Stimulated activated CD8-positive, alpha-beta memory T cell treated with anti-CD3 and anti-CD28 coated beads, Interleukin-15, amount 100 ng/mL, for 48 hours (primary cell): Measurements from ENCODE around the gene ERI2.
A peak's percentile ranks its signal among the peaks of the same experiment; 100 is the strongest.

Experiments used
- DNase-seq, 2 donors: peaks; one replicate each; pipeline ENCODE4 v3.0.0-alpha.2; 2020; ENCODE audit warnings: low read depth in 2 of 2

Gene ERI2, protein sequence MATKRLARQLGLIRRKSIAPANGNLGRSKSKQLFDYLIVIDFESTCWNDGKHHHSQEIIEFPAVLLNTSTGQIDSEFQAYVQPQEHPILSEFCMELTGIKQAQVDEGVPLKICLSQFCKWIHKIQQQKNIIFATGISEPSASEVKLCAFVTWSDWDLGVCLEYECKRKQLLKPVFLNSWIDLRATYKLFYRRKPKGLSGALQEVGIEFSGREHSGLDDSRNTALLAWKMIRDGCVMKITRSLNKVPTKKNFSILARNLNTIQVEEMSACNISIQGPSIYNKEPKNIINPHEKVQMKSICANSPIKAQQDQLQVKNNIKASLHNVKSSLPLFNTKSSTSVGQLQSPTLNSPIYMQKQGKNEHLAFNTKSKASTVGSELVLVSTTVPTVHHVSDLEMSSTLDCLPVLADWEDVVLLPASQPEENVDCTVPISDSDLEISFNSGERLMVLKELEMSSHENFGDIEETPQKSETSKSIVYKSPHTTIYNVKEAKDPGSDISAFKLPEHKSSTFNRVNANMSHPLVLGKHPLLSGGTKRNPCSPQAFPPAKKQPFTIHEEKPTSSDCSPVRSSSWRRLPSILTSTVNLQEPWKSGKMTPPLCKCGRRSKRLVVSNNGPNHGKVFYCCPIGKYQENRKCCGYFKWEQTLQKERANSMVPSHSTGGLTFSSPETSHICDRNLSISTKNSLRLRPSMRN

DNA sequence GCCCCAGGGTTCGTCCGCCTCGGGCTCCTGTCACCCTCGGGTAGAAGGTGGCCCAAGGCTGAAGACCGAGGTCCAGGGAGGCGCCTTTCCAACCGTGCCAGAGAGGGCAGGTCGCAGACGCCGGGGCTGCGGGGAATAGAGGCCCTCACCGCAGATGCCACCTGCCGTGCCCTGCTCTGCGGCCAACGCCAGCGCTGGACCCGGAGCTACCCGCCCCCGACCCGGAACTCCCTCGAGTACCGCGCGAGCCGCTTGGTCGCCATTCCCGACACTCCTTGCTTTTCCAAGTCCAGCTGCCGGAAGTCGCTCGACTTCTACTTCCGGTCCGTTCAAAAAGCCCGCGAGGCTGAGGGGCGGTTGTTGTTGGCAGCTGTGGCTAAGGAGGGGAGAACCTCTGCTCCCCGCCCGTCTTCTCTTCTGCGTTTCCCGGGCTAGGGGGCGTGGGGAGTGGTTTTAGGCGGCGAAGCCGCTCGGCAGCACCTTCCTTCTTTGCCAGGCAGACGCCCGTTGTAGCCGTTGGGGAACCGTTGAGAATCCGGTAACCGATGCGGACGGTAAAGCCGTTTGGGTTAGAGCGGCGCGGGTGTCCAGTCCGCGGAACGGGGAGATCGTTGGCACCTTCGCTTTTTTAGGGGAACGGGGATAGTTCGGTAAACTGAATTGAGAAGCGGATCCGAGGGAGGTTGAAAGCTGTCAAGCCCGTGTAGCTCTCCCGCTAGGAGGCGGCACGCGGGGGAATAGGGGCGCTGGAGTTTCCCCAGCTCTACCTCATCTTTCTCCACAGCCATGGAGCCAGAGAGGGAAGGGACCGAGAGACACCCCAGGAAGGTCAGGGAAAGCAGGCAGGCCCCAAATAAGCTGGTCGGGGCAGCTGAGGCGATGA is at the start of gene ERI2, which contains the start of gene REXO5:
TSS of gene ERI2 (minus strand) at position 305 of the 883 bp plus-strand sequence. CDS start at position 263, 42 bp downstream.
TSS of gene REXO5 (plus strand) at position 360 of the 883 bp plus-strand sequence. CDS start at position 787, 427 bp downstream.
- peak; percentile 69 to 70 for DNase-seq

DNA sequence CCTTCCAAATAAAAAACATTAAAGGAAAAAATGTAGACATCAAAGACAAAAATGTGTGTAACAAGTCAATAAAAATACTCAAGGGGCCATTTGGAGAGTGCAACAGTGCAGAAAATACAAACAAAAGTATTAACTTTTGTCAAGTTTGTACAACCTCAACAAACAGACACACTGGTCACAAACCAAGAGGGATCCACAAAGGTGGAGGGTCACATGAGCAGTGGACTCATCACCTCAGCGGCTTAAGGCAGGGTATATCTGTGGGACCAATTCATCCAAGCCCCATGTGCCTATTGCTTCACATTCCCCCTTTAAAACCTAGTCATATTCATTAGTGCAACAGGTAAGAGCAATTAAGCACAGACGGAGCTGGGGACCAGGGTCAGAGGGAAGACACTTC is 48.7 kb upstream of the ERI2 start:
- DNase-seq: no peak

DNA sequence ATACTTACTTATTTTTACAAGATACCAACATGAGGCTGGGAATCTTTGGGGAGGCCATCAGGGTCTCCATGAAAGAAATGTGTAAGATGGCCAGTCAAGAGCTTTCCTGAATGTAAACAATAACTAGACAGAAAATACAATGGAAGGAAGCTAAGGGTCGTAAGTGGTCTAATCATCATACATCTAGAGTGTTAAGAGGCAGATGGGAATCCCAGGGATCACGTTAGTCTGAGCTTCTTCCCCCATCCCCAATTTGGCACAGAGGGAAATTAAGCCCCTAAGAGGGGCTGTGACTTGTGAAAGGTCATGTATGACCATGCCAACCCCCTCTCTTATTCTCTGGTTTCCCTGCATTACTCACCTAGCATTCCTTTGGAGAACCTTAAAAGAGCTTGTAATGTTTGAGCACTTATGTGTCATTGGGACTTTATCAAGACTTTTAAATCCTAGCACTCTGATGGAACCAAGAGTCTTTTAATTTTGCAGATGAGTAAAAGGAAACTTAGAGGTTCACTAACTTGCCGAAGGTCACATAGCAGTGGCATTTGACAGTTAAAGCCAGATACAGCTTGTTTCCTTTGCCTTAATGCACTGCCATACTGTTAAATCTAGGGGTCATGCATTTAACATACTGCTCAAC is 47.8 kb upstream of the ERI2 start:
- no peak for DNase-seq

DNA sequence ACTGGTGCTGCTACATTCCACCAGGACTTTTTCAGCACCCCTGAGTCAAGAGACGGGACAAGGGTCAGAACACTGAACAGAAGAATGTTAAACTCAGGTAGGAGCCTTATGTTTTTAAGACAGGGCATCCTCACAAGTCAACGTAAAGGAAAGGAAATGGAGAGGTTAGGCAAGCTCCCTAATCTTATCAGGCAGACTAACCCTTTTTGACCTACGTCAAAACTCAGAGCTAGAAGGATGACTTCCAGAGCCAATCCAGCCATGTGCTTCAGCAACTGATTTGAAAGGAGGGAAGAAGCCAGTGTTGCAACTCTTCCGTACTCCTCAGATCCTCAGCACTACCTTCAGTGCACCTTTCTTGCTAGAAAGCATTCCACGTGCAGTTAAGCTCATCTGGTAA is 46.9 kb upstream of the ERI2 start:
- DNase-seq: no peak

DNA sequence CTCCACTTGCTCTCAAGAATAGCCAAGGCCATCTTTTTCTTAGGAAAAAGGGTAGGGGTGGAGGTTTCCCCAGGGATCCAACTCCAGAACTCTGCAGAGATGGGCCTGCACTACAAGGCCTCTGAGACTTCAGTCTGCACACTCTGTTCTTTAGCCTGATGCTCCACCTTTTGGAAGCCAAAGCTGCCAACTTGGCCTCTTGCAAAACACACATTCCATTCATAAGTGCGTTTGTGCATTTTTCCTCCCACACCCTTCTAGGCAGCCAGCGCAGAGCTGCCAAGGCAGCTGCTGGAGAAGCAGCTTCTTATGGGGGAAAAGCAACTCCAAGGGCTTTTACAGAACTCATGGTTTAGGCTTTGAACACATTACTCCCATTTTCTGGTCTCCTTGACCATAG is 45.3 kb upstream of the ERI2 start:
- no peak for DNase-seq

DNA sequence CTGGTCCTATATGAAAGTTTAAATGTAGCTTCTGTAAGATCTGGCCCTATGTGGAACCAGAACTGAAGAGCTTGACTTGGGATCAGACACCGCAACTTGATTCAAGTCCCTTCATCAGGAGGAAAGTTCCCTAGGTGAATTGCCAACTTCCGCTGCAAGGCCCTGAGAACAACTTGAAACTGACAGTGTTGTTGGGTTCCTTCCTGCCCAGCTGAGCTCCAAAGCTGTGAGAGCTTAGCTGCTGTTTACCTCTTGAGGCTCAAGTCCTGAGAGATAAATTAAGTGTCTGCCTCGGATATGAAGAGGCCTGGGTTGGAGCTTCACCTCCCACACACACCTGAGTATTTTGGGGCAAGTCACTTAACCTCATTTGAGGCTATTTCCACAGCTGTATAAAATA is 44.7 kb upstream of the ERI2 start:
- no peak for DNase-seq

DNA sequence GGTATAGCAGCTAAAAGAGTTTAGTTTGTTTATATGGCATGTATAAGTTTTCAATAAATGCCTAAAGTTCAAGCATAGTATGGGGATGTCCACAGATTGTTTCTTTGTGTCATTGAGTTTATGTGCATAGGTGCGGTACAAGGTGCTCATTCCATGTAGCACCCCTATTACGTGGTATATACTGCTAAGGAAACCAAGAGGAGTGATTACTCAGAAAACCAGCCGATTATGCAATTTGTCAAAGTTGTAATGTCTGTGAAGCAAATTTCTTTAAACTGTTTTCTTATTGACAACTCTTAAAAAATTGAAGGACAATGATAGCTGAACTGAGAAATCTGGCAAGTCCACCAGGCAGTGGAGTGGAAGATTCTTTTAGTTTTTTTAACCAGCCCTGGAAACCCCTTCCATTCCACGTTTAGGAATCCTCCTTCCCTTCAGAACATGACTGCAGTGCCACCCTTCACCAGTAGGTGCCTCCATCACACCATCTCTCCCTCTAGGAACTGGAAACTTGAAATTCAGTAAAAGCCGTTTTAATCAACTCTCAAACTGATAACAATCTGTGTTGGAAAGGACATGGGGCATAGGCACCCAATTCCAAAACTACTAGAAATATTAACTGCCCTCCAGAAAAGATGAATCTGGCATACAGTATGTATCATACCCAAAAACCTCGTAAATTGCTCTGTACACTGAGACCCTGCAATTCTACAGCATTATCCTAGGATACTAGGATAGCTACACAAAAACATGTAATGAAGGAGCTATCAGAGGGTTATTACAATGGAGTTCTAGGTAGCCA is 43.5 kb upstream of the ERI2 start:
- peak in 1 of 2 donors; percentile 23 for DNase-seq

DNA sequence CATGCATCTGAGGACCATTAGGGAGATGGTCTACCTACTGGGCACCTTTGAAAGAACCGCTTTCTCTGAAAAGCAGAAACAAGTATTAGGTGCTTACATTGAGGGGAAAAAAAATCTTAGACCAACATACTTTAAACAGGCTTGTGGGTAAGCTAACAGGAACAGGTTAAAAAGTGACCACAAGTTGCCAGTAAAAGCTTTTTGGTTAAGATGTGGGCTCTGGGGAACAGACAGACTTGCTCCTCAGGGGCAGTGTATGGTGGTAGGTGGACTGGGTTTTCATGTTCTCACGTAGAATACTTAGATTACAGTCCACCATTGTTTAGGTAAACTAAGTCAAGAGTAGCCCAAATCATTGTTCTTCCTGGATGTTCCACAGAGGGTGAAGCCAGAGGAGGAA is 41.3 kb upstream of the ERI2 start:
- no peak for DNase-seq

DNA sequence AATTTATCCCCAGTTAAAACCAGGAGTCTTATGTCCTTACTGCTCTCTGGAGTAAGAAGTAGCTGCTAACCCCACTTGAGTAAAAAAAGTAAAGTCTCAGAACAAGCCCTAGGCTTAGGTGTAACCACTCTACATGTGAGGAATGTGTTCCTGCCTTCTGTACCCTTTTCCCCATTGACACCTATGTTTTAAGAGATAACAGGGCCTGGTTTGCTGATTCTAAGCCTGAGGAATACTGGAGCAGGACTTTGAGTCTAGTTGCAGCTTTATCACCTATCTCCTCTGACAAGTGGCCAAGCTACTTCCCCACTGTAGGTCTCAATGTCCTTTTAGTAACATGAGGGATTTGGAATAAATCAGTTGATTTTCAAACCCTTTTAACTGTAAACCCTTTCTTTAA is 40.3 kb upstream of the ERI2 start:
- no peak for DNase-seq

DNA sequence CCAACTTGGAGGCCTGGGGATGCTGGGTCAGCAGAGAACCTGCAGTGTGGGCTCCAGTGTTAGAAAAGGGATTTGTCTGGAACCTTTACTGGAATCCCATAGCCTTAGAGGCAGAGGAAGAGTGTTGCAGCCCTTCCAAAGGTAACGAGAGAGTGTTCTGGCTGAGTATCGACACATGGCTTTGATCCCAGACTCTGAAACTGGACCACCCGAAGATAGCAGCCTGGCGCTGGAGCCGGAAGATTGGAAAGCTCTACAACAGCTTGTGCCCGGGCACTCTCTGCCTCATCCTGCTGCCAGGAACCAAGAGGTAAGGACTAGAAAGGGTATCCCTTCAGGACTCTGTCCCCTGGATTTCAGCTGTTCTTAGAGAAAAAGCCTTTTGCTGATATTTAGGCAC is 39.8 kb upstream of the ERI2 start:
- no peak for DNase-seq

DNA sequence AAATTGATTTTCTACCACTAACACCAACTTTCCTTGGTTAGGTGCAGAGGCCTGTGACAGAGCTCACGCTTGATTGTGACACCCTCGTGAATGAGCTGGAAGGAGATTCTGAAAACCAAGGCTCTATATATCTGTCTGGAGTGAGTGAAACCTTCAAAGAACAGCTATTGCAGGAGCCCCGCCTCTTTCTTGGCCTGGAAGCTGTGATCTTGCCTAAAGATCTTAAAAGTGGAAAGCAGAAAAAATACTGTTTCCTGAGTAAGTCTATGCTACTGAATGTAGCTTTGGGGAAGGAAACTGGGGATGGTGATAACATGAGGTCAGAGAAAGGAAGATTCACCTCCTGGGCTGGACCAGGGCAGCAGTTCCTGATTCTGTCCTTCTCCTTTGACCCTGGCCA is 38.3 kb upstream of the ERI2 start:
- no peak for DNase-seq

DNA sequence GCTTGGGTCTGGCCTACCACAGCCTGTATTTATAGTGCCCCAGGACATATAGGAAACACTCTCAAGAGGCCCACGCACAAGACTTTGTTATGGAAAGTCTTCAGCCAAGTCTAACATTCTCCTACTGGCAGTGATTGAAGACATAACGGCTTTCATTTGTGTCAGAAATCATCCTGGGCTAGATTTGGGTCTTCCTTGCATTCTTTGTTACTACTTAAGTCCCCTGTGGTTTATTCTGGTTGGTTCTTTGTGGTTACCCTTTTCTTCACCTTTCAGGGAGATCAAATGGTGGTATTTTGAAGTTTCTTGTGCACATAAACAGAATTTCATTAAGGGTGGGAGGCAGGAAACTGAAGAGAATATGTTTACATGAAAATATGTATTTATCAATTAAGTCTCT is 37.8 kb upstream of the ERI2 start:
- no peak for DNase-seq

DNA sequence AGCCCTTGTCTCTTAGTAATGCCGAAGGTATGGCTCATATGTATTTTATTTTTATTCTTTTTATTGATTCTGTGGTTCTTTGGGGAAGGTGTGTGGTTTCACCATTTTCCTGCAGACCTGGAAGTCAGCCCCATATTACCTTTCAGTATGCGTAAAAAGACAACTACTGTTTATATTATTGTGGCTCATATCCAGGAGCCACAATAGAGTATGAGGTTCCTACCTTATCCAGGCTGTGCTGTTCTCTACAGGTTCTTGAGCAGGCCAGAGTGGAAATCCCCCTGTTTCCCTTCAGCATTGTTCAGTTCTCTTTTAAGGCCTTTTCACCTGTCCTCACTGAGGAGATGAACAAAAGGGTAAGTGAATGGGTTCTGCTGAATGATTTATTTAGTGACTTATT is 33.2 kb upstream of the ERI2 start:
- no peak for DNase-seq

DNA sequence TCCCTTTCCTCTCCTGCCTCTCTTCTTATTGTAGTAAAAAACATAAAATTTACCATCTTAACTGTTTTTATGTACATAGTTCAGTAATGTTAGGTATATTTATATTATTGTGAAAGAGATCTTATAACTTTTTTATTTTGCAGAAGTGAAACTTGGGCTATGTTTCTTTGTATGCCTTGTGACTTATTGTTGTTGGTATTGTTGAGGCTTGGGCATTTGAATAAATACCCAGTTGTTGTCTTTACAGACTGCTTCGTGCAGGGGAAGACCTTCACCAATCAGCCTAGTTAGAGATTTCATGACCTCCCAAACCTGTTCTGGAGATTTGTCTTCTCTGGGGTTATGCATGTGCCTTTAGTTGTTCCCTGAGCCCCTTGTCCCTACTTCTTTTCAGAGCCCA is 32.0 kb upstream of the ERI2 start:
- no peak for DNase-seq

DNA sequence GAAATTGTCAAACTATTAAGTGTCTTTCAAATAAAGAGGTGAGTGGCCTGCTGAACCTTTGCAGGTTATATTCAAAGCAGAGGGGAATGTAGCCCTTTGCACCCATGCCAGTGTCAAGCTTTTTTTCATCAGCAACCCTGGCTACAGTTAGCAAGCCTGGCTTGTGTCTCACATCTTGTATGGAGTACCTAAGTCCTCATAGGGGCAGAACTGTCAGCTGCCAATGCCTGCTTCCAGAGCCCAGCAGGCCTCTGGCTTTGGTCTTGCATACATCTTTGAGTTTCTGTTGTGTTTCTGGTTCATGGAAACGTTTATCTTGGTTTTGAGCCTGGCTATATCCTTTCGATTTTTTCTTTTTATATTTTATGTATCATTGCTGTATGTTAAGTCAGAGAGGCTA is 26.8 kb upstream of the ERI2 start:
- no peak for DNase-seq

DNA sequence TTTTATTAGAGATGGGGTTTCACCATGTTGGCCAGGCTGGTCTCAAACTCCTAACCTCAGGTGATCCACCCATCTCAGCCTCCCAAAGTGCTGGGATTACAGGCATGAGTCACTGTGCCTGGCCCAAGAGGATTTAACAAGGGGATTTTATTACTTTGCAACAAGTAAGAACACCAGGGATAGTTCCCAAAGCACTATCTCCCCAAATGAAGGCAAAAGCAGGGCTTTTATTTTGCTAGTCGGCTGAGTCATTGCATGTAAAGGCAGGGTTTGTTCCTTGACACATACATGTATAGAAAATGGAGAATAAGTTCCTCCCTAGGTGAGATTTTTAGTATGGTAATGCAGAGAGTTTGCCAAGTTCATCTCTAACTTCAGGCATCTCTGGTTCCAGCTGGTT is 24.1 kb upstream of the ERI2 start:
- DNase-seq: no peak

DNA sequence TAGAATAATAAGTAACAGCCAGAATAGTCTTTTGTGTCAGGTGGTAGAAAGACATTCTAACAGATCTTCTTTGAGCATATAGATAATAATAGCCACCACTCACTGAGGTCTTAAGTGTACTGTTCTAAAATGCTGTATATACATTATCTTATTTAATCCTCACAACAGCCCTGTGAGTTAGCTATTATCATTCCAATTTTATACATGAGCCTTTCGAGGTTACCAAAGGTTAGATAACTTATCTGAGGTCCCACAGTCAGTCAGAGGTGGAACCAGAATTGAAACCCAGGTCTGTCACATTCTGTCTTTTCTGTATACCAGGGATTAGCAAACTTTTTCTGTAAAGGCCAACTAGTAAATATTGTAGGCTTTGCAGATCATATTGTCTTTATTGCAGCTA is 23.3 kb upstream of the ERI2 start:
- DNase-seq: no peak

DNA sequence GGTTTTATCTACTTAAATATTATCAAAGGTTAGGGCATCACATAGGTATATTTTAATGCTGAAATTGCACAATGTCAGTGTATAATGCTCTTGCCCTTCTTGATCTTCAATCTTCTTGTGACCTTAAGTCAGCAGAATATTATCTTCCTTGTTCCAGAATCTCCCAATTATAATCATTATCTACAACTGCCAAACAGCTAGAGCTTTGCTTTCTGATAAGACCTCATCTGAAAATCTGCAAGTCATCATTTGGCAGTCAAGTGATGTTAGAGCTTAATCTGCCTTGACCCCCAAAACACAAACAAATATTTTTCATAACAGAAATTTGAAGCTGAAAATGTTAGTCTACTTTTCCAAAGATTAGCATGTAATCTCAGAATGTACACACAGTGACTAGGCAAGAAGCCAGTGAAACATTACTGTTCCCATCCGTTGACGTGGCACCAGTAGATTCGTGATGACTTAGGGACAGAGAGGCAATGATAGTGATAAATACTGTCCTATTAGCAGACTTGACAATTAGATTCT is 19.8 kb upstream of the ERI2 start:
- no peak for DNase-seq

DNA sequence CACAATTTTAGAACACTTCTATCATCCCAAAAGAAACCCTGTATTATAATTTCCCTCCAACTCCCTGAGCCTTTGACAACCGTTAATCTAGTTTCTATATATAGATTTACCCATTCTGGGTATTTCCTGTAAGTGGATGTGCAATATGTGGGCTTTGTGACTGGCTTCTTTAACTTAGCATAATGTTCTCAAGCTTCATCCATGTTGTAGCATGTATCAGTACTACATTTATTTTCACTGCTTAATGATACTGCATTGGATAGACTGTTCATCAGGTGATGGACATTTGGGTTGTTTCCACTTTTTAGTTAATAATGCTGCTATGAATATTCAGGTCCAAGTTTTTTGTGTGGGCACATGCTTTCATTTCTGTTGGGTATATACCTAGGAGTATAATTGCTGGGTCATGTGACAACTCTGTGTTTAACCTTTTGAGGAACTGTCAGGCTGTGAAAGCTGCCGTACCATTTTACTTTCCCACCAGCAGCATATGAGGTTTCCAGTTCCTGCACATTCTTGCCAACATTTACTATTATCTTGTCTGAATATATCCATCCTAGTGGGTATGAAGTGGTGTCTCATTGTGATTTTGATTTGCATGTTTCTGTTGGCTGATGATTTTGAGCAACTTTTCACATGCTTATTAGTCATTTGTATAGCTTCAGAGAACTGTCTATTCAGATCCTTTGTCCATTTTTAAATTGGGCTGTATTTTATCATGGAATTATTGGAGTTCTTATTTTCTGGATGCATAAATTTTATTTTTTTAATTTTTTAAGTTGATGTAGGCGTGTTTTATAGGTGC is 16.5 kb upstream of the ERI2 start:
- no peak for DNase-seq

DNA sequence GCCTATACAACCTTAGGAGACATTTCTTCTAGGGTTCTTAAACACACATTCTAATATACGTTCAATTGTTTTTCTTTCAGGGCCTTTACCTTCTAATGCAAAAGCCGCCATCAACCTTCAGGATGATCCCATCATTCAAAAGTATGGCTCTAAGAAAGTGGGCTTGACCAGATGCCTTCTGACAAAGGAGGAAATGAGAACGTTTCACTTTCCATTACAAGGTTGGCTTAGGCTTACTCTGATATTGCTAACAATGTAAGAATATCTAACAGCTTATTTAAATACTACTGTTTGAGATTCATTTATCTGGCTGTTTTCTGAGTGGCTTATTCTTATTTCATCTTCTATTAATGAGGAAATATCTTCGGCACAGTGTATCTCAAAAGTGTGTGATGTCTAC is 15.4 kb upstream of the ERI2 start:
- no peak for DNase-seq
